HG02870 (cell line): ENCODE measurements around the gene ANKRD16.
"Not testable (repeated sequence)": the region's sequence is repeated elsewhere in the genome, so short reads cannot be mapped to it uniquely, and the experiment has no call there.

ENCODE experiments used
- ATAC-seq: cut with Tn5 transposase; IDR thresholded peaks from one replicate; pipeline ENCODE4 v1.9.1; 2021; ENCODE audit warnings: mild to moderate bottlenecking, moderate library complexity; ENCODE audit not compliant: unreplicated experiment

ANKRD16 gene

DNA sequence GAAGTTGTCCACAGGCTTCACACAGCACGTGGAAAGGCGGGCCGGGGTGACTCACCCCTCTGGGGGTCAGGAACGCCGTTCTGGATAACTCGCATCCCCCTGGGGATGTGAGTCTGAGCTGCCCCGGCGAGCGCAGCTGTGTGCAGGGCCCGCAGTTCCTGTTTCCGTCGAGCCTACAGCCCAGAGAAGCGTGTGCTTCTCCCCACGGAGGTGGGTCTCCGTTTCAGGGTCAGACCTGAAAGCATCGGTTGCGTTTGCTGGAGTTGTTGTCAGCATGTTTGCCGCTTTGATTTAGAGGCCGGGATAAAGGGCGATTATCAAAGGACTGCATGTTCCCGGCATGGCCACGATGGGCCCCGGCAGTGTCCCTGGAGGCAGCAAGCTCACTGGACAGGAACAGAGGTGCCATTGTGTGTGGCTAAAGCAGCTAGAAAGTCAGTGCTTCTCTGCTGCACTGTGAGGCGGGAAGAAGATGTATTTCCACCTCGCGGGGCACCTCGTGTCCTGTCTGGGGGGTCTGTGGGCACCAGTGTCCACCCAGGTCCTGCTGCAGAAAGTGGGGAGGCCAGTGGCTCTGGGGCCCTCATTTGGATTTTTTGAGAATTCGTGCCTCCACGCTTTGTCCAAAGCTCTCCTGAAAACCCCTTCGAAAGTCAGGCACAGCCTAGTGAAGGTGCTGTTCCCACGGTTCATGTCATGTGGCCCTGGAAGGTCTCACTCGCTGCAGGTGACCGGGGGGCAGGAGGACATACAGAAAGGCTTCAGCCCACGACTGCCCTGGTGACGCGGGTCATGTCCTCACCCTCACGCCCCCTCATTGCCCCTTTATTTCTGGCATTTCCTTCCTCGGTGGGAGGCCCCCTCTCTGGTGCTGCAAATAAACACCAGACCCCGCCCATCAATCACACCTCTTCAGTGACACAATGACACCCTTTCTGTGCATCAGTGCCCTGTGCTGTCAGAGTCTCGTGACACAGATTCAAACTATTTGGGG, 49.1 kb downstream of the ANKRD16 start:
- ATAC-seq, result peak; percentile 58

- ATAC-seq, result not testable (repeated sequence)
These were observed 53.5 kb downstream of the ANKRD16 start for GRCh38 chr10:5836181-5836580.

GRCh38 chr10:5835446-5836095, 54.1 kb downstream of the ANKRD16 start:
- no peak for ATAC-seq

GRCh38 chr10:5833814-5834213, 55.9 kb downstream of the ANKRD16 start:
- no peak for ATAC-seq

DNA sequence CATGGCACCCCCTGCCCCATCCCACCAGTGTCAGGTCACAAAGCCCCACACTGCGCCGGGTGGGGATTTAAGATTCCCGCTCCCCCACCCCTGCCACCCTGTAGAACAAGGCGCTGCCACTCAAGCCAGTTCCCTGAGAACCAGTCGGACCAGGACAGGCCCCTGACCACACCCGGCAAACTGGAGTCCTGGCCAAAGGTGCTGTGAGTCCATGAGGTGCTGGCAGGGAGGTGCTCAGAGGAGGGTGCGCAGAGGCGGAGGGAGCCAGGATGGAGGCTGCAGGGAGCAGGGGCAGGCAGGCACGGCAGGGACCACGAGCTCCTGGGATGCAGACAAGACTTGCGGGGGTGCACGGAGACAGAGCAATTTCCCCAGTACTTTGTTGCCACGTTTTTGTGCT, 56.7 kb downstream of the ANKRD16 start:
- no peak for ATAC-seq

- ATAC-seq, result no peak
These were observed 58.3 kb downstream of the ANKRD16 start for GRCh38 chr10:5831446-5831782.

DNA sequence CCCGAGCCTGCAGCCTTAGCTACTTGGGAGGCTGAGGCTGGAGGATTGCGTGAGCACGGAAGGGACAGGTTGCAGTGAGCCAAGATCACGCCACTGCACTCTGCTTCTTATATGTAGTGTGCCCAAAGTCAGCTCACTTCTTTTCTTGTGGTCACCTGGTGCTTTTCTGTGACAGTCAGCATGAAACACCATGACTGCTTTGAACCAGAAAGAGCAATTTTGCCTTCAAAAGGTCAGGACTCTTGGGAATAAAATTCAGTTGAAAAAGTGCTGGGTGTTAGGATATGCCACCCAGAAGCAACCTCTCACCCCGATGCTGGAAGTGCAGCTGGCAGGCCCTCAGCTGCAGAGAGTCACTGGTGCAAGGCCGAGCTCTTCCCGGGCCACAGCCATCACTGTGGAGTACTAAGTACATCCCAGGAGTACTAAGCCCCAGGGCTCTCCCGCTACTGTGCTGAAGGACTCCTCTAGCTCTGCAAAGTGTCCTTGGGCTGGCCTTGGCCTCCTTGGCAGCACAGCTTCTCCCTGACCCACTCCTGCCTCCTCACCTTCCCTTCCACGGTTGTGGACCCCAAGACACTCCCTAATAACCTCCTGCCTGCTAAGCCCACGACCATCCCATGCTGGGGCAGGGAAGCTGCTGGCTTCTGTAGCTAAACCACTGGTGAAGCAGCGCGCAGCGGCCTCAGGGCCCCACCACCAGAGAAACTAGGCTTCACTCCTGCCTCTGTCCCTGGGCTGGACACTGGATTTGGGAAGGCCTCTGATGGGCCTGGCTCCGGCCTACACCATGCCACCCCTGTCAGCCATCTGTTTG, 58.9 kb downstream of the ANKRD16 start:
- no peak for ATAC-seq

DNA sequence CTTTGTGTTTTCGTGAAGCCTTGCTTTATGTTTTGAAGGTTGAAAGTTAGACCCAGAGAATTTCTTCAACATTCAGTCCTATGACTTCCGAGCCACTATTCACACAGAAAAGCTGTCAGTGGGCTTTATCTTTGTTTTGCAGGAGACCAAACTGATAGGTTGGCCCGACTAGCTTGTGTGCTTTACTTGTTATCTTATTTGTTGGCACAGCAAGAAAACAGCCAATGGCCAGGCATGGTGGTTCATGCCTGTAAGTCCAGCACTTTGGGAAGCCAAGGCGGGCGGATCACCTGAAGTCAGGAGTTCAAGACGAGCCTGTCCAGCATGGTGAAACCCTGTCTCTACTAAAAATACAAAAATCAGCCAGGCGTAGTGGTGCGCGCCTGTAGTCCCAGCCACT, 60.4 kb downstream of the ANKRD16 start:
- ATAC-seq, result no peak

GRCh38 chr10:5828725-5829124, 61.0 kb downstream of the ANKRD16 start:
- ATAC-seq, result no peak

DNA sequence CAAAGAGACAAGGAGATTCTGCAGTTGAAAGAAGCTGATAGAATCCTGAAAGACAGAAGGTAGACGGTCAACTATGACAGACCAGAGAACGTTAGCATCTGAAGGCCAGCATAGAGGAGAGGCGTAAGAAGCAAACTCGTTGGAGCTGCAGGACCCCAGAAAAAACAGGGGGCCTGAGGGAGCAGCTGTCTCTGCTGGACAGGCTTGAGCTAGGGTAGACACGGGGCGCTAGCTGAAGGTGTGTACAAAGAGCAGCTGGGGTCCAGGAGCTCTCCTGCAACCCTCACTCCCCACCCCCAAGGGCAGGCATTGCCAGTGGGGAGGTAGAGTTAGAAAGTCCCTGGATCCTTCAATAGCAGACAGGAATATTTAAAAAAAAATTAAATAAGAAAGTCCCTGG, 61.9 kb downstream of the ANKRD16 start:
- no peak for ATAC-seq

DNA sequence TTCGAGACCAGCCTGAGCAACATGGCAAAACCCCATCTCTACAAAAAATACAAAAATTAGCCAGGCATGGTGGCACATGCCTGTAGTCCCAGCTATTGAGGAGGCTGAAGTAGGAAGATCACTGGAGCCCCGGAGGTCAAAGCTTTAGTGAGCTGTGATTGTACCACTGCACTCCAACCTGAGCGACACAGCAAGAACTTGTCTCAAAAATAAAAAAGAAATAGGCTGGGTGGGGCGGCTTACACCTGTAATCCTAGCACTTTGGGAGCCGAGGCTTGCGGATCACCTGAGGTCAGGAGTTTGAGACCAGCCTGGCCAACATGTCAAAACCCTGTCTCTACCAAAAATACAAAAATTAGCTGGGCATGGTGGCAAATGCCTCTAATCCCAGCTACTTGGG, 63.2 kb downstream of the ANKRD16 start:
- ATAC-seq, result not testable (repeated sequence)

GRCh38 chr10:5818894-5819293, 70.8 kb downstream of the ANKRD16 start:
- ATAC-seq, result peak; percentile 37

DNA sequence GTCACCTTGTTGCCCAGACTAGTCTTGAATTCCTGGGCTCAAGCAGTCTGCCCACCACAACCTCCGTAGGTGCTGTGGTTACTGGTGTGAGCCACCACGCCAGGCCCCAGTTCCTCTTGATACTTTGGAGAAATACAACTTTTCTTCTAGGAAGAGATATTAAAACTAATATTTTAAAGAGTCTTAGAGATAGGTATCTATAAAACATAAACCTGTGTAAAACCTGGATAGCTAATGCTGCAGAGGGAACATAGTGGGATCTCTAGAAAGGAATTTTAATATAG, 71.7 kb downstream of the ANKRD16 start:
- no peak for ATAC-seq

- no peak for ATAC-seq
These were observed 72.2 kb downstream of the ANKRD16 start for GRCh38 chr10:5817322-5818047.

- no peak for ATAC-seq
These were observed 73.5 kb downstream of the ANKRD16 start for GRCh38 chr10:5816170-5816569.

DNA sequence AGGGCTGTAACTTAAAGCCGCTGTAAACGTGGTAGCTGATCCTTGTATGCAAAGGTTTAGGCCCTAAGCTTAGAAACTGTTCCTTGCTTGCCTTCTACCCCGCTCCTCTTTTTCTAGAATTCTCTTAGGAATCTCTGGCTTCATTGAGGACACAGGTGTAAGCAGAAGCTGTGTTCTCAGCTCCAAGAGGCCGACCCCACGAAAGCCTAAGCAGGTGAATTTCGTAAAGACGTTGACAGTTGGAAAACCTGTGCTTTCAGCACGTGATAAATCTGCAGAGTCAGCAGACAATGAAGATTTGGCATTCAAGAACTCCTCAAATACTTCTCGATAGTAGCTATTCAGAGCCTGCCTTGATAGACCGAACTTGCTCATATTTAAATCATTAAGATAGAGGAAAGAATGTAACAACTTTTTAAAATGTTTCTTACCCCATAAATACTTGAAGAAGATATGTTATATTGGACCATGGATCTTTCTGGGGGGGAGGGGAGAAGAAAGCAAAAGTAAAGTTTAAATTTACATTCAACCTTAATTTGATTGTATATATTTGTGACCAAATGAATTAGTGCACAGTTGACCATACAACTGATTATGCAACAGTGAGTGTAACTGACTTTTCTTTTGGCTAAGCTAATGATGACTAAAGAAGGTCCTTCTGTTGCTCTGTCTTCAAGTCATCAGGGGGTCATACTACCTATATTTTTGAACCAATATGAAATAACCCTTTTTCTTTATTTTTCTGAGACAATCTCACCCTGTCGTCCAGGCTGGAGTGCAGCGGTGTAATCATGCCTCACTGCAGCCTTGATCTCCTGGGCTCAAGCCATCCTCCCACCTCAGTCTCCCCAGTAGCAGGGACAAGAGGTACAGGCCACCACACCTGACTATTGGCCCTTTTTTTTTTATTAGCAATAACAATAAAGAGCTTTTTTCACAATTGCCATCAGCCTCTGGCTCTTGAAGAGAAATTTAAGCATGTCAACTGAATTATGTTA, 75.3 kb downstream of the ANKRD16 start:
- no peak for ATAC-seq

GRCh38 chr10:5813341-5814109, 76.2 kb downstream of the ANKRD16 start, which contains the start of gene GDI2:
Gene GDI2 (minus strand): TSS chr10:5813434. CDS start chr10:5813258, 176 bp downstream.
- ATAC-seq, result peak; percentile 69

DNA sequence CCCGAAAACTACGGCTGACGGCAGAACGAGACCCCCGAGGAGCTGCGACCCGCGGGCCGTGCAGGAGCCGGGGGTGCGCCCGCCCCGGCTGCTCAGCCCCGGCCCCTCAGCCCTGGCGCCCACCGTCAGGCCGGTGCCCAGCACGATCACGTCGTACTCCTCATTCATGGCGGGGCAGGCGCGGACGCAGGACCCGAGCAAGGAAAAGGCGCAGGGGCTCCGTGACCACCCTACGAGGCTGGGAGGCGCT, 76.7 kb downstream of the ANKRD16 start:
- ATAC-seq, result peak; percentile 18
